GM19239 (cell line): ENCODE results near the gene ST14.
A peak's percentile ranks its signal among the peaks of the same experiment; 100 is the strongest.

Source experiments
- DNase-seq: peaks from one replicate; pipeline ENCODE4 v3.0.0; 2011; ENCODE audit warnings: low spot score; ENCODE audit not compliant: insufficient read length
- FAIRE-seq: peaks from 2 replicates; lab custom pipeline; 2011; peaks lifted over from hg19 to GRCh38; lab: Jason Lieb, UNC

The ST14 gene

DNA sequence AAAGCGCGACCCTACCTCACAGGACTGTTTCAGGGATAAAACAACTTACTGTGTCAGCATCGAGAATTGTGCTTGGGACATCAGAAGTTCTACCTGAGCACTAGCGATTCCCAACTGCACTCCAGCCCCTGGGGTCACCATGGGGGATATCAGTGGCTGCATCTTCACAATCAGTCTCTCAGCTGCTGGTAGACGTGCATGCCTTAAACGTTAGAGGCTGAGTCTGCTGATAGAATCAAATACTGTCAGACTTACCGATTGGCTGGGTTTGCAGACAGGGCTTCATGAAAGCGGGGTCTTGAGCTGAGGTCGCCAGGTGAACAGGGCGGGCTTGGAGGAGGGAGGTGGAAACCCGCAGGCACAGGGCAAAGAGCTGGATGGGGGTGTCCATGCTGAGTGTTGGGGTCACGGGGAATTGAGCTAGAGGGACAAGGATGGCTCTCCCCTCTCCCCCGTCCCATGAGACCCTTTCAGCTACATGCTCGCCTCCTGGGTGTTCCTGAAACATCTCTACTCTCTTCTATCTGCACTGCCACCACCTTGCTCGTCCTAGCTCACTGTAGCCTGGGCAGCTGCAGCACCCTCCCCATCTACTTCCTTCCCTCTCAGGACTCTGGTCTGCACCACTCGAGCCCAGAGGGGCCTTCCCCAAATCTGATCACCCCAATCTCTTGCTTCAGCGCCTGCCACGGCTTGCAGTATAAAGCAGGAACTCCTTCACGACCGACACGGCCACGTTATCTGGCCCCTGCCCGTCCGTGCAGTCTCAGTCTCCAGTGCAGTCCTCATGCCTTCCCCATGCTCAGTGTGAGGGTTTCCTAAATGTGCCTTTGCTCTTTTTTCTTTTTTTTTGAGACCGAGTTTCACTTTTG, 43.5 kb downstream of the ST14 start:
- no peak for DNase-seq
- FAIRE-seq, result no peak

DNA sequence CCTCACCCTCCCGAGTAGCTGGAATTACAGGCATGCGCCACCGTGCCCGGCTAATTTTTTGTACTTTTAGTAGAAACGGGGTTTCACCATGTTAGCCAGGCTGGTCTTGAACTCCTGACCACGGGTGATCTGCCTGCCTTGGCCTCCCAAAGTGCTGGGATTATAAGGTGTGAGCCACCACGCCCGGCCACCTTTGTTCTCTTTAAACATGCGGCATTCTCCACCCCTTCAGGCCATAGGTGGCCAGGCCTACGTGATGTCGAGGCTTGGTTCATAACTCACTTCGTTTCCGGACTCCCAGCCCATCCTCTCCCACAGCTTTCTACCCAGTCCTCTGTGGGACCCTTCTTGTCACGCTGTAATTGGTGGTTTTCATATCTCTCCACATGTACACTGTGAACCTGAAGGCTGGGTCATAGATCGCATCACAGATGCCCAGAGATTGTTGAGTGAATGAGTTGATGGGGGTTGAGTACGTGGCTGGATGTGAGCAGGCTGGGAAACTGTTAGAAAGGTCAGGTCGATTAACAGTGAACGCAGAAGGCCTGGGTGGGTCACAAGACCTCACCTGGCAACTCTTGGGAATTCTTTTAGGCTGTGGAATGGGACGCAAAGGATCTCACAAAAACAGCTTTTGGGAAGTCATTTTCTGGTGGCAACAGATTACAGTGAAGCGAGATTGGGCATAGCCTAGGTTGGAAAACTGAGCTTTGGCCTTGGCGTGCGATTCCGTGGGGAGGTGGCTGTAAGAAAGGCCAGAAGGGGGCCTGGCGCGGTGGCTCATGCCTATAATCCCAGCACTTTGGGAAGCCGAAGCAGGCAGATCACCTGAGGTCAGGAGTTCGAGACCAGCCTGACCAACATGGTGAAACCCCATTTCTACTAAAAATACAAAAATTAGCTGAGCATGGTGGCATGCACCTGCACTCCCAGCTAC, 44.5 kb downstream of the ST14 start:
- FAIRE-seq (no peak), DNase-seq (no peak)

DNA sequence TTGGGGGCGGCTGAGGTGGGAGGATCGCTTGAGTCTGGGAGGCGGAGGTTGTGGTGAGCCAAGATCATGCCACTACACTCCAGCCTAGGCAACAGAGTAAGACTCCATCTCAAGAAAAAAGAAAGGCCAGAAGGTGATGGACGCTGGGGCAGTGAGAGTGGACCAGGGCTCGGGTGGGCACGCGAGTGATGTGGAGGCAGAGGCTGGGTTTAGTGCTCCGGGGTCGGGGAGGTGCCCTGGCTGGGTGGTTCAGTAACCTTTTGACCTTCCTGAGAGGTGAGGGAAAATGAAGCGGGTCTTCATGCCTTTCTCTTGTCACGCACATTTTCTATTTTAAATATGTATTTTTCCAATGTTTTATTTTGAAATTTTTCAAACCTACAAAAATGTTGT, 45.1 kb downstream of the ST14 start:
- FAIRE-seq, result no peak

DNA sequence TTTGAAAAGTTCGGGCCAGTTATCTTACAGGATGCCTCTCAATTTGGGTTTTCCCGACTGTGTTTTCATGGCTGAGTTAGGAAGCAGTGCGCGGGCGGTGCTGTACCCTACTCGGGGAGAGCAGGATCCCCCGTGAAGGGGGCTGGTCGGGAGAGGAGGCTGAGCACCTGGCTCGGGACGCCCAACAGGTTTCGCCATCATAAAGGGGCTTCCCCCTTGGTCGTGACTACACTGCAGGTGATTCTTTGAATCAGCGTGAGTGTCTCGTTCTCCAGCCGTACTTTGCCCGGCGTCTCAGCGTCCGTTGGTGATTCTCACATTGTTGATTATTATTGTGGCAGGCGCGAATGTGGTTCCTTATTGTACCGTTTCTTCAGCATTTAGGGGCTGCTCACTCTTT, 46.6 kb downstream of the ST14 start:
- no peak for FAIRE-seq
- no peak for DNase-seq

More for the DNA sequence above, 45.1 kb downstream of the ST14 start:
- DNase-seq, result no peak

DNA sequence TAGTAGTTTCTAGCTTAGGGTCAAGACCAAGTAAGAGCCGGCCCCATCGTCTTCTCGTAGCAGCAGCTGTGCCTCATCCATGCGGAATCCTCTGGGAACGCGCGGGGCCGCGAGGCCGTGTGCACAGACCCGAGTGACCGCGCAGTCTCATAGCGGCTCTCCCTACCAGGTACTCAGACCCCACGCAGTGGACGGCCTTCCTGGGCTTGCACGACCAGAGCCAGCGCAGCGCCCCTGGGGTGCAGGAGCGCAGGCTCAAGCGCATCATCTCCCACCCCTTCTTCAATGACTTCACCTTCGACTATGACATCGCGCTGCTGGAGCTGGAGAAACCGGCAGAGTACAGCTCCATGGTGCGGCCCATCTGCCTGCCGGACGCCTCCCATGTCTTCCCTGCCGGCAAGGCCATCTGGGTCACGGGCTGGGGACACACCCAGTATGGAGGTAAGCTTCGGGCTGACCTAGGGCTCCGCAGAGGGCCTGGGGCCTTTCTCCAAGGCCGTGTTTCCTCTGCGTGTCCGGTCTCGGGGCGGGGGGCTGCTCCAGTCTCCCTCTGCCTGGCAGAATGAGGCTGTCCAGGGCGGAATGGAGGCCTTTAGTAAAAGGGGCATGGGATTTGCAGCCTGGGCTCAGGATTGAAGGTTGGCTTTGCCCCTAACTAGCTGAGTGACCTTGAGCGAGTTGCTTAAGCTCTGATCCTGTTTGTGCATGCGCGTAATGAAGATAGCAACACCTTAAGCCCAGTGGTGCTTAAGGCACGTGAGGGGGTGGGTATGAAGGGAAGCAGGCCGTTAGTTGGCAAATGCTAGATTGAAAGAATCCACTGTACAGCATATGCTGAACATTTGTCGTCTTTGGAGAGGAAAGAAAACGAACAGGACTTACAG, 48.9 kb downstream of the ST14 start:
- FAIRE-seq, result no peak
- DNase-seq, result no peak

DNA sequence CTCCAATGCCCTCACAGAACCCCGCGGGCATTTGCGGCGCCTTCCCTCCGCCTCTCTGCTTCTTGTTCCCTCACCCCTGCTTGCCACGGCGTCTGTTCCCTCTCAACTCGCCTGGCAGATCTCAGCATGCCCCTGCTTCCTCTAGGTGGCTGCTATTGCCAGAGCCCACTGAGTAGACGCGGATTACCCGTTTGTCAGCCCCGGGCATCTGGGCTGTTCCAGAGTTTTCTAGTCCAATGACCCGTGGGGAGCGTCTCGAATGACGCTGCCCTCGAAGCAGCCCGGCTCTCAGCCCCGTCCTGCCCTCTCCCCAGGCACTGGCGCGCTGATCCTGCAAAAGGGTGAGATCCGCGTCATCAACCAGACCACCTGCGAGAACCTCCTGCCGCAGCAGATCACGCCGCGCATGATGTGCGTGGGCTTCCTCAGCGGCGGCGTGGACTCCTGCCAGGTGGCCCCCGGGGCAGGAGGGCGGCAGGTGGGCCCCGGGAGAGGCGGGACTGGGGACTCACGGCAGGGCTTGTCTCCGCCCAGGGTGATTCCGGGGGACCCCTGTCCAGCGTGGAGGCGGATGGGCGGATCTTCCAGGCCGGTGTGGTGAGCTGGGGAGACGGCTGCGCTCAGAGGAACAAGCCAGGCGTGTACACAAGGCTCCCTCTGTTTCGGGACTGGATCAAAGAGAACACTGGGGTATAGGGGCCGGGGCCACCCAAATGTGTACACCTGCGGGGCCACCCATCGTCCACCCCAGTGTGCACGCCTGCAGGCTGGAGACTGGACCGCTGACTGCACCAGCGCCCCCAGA, 49.7 kb downstream of the ST14 start:
- FAIRE-seq (no peak), DNase-seq (no peak)

DNA sequence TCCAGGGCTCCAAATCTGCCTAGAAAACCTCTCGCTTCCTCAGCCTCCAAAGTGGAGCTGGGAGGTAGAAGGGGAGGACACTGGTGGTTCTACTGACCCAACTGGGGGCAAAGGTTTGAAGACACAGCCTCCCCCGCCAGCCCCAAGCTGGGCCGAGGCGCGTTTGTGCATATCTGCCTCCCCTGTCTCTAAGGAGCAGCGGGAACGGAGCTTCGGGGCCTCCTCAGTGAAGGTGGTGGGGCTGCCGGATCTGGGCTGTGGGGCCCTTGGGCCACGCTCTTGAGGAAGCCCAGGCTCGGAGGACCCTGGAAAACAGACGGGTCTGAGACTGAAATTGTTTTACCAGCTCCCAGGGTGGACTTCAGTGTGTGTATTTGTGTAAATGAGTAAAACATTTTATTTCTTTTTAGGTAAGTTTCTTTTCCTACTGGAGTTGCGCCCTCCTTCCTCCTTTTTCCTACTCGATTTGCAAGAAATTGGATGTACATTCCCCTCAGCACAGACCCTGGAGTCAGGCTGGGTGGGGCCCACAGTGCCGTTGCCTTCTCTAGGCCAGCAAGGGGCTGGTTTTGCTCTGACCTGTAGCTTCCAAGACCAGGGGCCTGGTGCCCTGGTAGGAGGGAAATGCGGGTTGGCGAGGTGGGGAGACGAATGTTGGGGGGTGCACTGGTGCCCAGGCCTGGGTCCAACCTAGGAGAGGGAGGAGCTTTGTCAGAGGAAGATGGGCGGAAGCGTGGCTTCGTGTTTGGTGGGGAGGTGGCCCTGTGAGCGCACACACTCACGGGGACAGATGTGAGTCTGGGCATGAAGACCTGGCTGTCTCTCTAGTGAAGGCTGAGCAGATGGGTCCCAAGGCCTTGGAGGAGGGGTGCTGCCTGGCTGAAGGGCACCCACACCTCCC, 50.6 kb downstream of the ST14 start:
- DNase-seq, result no peak
- no peak for FAIRE-seq

DNA sequence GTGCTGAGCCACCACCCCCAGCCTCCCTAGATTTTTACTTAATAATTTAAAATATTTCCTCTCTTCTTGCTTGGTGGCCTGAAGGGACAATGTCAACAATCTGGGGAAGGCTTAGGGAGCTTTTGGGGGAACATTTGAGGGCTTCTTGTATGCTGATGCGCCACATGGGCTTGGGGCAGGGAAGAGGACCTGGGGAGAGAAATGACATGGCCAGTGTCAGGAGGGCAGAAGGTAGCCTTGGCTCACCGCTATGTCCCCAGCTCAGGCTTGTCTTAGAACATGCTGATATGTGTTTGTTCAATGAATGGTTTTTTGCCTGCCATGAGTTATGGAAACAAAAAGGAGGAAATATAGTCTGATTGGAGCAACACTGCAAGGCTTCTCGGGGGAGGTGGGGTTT, 51.6 kb downstream of the ST14 start:
- FAIRE-seq, result no peak
- no peak for DNase-seq

DNA sequence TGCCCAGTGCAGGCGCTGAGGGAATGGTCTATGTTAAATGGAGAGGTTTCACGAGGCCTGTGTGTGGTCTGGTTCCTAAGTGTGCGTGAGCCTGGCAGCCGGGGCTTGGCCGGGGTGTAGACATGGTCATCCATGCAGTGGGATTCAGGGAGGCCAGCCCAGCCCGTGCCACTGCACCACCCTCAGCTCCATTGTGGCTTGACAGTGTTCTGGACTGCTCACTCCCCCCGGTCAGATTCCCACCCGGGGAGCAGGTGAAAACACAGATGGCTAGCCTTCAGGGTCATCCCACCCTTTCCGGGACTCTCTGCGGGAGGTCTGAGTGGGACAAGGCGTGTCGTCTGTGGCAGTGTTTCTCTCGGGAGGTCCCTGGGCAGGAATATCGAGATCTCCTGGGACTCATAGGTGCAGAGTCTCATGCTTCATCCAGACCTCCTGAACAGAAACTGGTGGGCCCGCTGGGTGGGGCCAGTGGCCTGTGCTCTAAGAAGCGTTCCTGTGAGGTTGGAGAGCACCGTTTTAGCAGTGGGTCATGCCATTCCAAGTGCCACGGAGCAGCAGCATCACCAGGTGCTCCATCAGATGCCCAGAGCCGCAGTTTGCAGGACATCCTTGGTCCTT, 52.3 kb downstream of the ST14 start:
- FAIRE-seq (no peak), DNase-seq (no peak)

DNA sequence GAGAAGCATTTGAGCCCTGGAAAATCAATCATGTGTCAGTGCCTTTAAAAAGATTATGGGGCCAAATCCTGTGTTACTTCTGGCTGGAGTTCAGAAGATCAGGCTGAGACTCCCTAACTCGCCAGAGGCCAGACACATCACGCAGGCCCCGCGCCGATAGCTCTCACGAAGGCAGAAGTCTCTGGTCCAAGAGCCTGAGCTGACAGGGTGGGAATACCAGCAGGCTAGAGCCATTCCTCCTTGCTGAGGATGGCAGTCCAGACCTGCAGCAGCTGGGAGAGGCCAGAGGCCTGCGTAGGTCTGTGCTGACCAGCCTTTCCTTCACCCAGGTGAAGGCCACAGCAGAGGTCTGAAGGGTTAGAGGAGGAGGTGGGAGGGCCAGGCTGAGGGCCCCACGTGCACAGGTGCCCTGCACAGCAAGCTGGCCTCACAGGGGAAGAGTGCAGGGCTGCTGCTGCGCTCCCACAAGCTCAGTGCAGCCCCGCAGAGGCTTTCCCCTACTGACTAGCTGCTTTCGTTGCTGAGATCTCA, 52.9 kb downstream of the ST14 start:
- no peak for DNase-seq

DNA sequence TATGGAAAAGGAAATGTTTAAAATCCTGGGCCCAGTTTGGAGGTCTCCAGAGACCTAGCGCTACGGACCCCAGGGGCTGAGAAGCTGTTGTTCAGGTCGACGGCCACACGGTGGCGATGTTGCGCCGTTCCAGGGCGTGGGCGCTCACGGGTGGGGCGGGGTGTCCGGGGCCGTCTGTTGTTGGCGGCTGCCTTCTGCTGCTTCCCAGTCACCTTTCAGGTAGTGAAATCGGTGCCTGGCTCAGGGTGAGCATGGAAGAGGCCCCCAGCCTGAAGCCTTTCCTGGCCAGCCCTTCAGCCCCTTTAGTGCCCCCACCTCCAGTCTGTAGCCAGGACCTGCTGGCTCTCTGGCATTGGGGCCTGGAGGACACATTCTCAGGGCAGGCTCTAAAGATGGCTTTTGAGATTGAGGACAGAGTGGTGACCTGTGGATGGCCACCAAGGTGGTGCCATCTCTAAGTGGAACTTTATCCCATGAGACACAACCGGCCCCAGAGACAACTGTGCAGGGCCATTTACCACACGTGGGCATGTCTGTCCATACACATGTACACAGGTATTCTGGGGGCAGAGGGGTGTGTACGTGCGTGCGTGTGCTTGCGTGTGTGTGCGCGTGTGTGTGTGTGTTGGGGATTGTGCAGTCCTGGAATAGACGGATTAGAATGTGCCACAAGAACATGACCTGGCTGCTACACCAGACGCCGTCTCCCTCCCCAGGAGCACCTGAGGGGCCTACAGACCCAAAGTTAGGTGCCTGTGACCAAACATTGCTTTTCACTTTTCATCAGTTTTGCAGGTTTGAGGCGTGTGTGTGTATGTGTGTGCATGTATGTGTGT, 53.8 kb downstream of the ST14 start:
- peak; percentile 83 for FAIRE-seq
- DNase-seq, result peak; percentile 81

More for the DNA sequence above, 52.9 kb downstream of the ST14 start:
- FAIRE-seq, result no peak

DNA sequence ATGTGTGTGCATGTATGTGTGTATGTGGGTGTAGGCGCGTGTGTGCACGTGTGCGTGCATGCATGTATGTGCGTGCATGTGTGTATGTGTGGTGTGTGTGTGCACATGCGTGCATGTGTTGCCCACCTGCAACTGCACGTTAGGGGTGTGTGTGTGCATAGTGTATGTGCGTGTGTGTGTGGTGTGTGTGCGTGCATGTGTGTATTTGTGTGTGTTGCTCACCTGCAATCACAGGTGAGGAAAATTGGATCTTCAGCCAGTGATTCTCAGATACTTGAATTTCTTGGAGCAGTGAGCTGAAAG, 54.3 kb downstream of the ST14 start:
- FAIRE-seq (no peak), DNase-seq (no peak)

DNA sequence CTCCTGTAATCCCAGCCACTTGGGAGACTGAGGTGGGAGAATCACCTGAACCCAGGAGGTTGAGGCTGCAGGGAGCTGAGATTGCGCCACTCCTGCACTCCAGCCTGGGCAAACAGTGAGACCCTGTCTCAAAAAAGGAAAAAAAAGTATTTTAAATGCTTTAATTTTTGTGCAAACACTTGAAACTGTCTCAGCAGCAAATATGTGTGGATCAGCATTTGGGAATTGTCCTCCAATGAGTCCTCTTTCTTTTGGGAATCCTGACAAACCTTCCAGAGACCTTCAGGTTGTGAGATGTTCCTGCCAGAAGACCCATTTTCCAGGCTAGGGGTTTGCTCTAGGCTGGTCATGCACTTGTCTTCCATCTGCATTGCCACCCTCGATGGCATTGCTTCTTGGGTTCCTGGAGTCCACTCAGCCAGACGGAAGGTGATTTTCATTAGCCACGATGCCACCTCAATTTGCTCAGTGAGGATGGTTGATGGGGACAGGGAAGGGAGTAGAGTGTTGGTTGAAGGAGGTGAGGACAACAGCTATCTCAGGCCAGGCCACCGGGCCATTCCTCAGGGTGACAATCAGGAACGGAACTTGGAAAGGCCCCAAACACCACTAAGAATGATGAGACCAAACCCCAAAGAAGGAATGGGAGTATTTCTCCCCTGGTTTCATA, 55.4 kb downstream of the ST14 start:
- no peak for DNase-seq
- no peak for FAIRE-seq

DNA sequence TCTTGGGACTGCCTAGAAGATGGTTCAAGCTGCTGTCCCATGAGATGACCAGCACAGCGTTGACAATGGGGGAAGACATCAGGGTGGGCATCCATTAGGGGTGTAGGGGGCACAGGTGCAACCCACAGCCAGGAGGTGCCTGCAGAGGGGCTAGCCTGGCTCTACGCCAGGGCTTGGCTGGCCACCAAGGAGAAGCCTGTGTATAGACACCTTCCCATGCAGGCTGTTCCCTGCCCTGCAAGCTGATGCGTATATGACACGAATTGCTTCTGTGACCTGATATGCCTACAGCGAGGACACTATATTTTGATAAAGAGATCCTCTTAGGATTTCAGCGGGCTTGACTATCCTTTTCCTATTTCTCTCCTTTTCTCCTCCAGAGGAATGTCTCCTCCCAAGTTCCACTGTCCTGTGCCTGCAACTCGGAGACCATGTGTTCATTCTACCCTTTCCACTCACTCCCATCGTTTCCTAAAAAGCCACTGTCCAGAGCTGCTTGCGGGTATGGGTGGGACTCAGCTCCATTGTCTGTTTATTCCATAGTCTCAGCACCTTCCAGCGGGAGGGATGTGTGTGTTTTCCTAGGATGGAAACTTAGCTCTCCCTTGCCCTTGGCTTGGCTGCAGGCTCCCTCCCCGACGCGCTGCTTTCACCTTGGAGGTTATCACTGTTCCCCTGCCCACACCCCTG, 56.1 kb downstream of the ST14 start:
- no peak for DNase-seq
- FAIRE-seq, result no peak

DNA sequence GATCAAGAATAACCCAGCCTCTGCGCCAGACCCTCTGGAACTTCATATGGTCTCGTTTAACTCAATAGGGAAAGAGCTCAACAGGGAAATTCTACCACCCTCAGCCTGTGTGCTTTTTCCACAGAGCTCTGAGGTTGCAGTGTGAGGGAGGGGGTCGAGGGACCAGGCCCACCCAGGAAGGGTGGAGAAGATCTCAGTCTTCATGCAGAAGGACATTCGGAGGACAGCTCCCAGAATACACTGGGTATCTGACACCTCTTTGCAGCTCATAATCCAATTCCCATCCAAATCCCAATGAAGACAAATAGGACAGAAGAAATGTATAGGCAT, 56.6 kb downstream of the ST14 start:
- FAIRE-seq, result no peak
- DNase-seq, result no peak

DNA sequence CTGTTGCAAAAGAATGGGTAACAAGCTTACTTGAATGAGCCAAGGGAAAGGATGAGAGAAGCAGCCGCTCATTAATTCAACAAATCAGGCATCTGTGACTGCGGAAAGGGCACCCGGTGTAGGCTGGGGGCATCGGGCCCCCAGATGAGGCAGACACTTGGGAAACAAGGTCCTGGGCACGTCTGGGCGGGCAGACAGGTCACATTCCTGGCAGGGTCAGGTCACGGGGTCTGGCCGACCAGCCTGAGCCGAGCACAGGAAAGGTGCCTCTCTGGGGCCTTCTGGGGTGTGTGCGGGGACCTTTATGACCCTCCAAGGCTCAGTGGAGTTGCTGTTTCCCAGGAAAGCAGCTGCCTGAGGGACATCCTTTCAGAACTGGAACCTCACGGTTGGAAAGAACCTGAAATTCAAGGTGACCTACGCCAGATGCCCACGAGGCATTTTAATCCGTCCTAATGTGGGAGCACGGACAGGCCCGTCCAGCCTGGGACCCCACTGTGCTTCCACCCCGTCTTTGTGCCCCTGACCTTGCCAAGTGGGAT, 57.1 kb downstream of the ST14 start:
- FAIRE-seq (no peak), DNase-seq (no peak)
